HAP-1 (cell line): ENCODE data around the gene GPNMB.
"Not testable (repeated sequence)": the region's sequence is repeated elsewhere in the genome, so short reads cannot be mapped to it uniquely, and the experiment has no call there.

Source experiments
- DNase-seq, 2 experiments: peaks; one replicate each; pipeline ENCODE4 v3.0.0-alpha.2; 2016 to 2020; ENCODE audit warnings: low spot score in 2 of 2
- H3K27me3 ChIP-seq: fragments of 250-450 bp; sonication (Bioruptor Pico); 2 replicates; pipeline ENCODE4 v1.5.1; 2020; ENCODE audit warnings: low read depth, mild to moderate bottlenecking, moderate library complexity
- H3K36me3 ChIP-seq: fragments of 250-450 bp; sonication (Bioruptor Pico); replicated peaks from 2 replicates; pipeline ENCODE4 v1.5.1; 2020; ENCODE audit warnings: mild to moderate bottlenecking
- H3K4me1 ChIP-seq: fragments of 250-450 bp; sonication (Bioruptor Pico); 2 replicates; pipeline ENCODE4 v1.5.1; 2020; ENCODE audit warnings: mild to moderate bottlenecking
- H3K4me3 ChIP-seq: fragments of 250-450 bp; sonication (Bioruptor Pico); 2 replicates; pipeline ENCODE4 v1.5.1; 2020; ENCODE audit warnings: mild to moderate bottlenecking, moderate library complexity
- H3K9me3 ChIP-seq: fragments of 250-450 bp; sonication (Bioruptor Pico); 2 replicates; pipeline ENCODE4 v1.5.1; 2020; ENCODE audit warnings: mild to moderate bottlenecking, moderate library complexity
- in situ Hi-C: fragments of 300-500 bp; cut with MboI; formaldehyde crosslinking; loops from 3 replicates; pipeline ENCODE4 v1.14.3; 2020; ENCODE audit warnings: low sequenced_read_pairs, inconsistent platforms, mixed read lengths

Gene GPNMB

GRCh38 chr7:23291957-23292560 lies 45.5 kb downstream of the GPNMB start:
- DNase-seq: no peak
- Histone ChIP-seq H3K4me1 (peaks cover 16% of the 10 kb centered on the region), H3K9me3 (no peaks in the 10 kb centered on the region), H3K27me3 (no peaks in the 10 kb centered on the region), H3K4me3 (no peak overlapping the region), H3K36me3 (no peaks in the 10 kb centered on the region)
- in situ Hi-C loops: no loop called here

GRCh38 chr7:23292623-23293022 lies 46.0 kb downstream of the GPNMB start:
- Histone ChIP-seq H3K27me3 (no peaks in the 10 kb centered on the region), H3K36me3 (no peaks in the 10 kb centered on the region), H3K4me3 (no peak overlapping the region), H3K9me3 (no peaks in the 10 kb centered on the region), H3K4me1 (peaks cover 16% of the 10 kb centered on the region)
- no peak for DNase-seq
- in situ Hi-C loops: no loop called here

DNA sequence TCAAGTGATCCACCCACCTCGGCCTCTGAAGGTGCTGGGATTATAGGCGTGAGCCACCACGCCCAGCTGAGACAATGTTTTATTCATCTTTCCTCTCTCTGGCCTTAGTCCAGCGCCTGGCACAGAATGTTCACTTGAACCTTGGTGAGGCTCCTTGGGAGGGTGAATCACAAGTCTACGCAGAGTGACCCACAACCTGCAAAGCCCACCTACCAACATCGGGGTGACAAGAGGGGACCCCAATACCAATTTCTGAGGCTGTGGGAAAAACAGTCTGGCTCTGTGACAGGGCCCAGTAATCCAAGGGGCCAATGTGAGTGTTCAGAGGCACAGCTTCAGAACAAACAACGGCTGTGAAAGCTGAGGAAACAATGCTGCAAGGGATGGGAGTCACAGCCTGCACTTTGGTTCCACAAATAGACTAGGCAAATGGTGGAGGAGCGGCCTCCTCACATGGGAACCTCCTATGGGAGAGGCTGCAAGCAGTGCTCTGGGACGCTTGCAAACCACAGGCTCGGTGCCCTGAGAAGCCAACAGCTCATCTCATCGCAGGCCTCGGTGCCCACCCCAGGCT lies 47.0 kb downstream of the GPNMB start:
- peaks cover 16% of the 10 kb centered on the region for H3K4me1 ChIP-seq
- H3K27me3 ChIP-seq: no peaks in the 10 kb centered on the region
- no peak overlapping the region for H3K4me3 ChIP-seq
- no peaks in the 10 kb centered on the region for H3K36me3 ChIP-seq
- DNase-seq: no peak
- H3K9me3 ChIP-seq: no peaks in the 10 kb centered on the region
- in situ Hi-C loops: no loop called here

GRCh38 chr7:23294549-23295400 lies 48.2 kb downstream of the GPNMB start:
- peaks cover 20% of the 10 kb centered on the region for H3K4me1 ChIP-seq
- in situ Hi-C loops: no loop called here
- no peaks in the 10 kb centered on the region for H3K36me3 ChIP-seq
- H3K9me3 ChIP-seq: no peaks in the 10 kb centered on the region
- H3K27me3 ChIP-seq: no peaks in the 10 kb centered on the region
- DNase-seq: no peak
- H3K4me3 ChIP-seq: no peak overlapping the region

- H3K9me3 ChIP-seq: no peaks in the 10 kb centered on the region
- no peak overlapping the region for H3K4me3 ChIP-seq
- H3K27me3 ChIP-seq: no peaks in the 10 kb centered on the region
- no peaks in the 10 kb centered on the region for H3K36me3 ChIP-seq
- H3K4me1 ChIP-seq: peaks cover 20% of the 10 kb centered on the region
- DNase-seq: no peak
- in situ Hi-C loops: no loop called here
Observed at GRCh38 chr7:23295401-23295697, 48.8 kb downstream of the GPNMB start.

GRCh38 chr7:23298141-23298881 lies 51.7 kb downstream of the GPNMB start:
- H3K27me3 ChIP-seq: no peaks in the 10 kb centered on the region
- in situ Hi-C loops: no loop called here
- peaks cover 11% of the 10 kb centered on the region for H3K36me3 ChIP-seq
- peak; percentile 25 to 41 for DNase-seq
- H3K4me1 ChIP-seq: peaks cover 20% of the 10 kb centered on the region
- H3K4me3 ChIP-seq: peak overlapping the region; percentile 94
- H3K9me3 ChIP-seq: no peaks in the 10 kb centered on the region

DNA sequence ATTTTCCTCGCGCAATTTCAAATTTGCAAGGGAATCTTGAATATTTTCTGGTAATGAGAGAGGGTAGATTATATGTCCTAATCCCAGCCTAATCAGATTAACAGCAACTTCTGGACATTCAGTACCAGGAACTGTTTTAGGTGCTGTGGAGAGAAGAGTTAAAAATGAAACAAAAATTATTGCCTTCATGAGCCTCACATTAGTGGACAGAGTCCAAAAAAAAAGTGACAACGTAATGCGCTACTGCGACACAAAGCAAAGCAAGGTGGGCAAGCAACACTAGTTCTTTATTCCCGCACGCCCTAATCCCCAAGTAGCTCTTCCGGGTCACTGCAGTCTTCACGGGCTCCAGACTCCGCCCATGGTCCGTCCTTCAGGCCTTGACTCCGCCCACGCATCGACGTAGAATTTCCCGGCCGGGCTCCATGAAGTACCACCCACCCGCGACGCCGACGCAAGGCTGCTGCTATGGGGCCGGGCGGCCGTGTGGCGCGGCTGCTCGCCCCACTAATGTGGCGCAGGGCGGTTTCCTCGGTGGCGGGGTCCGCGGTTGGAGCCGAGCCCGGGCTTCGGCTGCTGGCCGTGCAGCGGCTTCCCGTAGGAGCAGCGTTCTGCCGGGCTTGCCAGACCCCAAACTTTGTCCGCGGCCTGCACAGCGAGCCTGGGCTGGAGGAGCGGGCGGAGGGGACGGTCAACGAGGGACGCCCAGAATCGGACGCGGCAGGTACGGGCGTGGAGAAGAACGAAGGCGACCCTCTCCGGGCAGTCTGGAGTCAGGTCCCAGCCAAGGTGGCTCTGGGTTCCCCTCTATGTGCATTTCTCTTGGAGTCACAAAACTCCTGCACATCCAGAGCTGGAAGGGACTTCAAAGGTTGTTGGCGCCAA lies 52.6 kb downstream of the GPNMB start, which contains the start of gene MALSU1:
TSS of gene MALSU1 (plus strand) at position 455 of the 885 bp plus-strand sequence. CDS start at position 469, 14 bp downstream.
- in situ Hi-C loops: no loop called here
- peak; percentile 94 to 98 for DNase-seq
- H3K9me3 ChIP-seq: no peaks in the 10 kb centered on the region

GRCh38 chr7:23299770-23300300 lies 53.3 kb downstream of the GPNMB start:
- Histone ChIP-seq H3K27me3 (no peaks in the 10 kb centered on the region), H3K4me3 (peak overlapping the region; percentile 94), H3K4me1 (peaks cover 12% of the 10 kb centered on the region), H3K9me3 (no peaks in the 10 kb centered on the region), H3K36me3 (peaks cover 17% of the 10 kb centered on the region)
- no peak for DNase-seq
- in situ Hi-C loops: no loop called here

More for the DNA sequence above, 52.6 kb downstream of the GPNMB start, which contains the start of gene MALSU1:
- peak within 1 kb of the TSS; percentile 94 for H3K4me3 ChIP-seq
- peaks cover 19% of the 10 kb centered on the region for H3K4me1 ChIP-seq
- peaks cover 12% of the 10 kb centered on the region for H3K36me3 ChIP-seq
- H3K27me3 ChIP-seq: no peaks in the 10 kb centered on the region

DNA sequence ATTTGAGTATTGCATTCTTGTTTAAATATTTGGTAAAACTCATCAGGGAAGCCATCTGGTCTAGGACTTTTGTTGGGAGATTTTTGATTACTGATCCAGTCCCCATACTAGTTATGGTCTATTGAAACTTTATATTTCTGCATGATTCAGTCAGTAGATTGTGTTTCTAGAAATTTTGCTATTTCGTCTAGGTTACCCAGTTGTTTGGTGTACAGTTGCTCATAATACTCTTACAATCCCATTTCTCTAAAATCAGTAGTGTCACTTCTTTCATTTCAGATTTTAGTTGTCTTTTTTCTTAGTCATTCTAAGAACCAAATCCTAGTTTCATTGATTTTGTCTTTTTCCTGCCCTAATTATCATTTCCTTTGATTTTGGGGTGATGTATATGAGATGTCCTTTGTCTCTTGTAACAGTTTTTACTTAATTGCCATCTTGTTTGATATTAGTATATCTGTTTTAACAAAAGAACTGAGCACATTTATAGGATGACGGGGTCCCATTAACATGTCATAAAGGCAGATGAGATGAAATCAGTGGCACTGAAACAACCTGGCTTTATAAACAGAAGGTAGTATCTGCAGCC lies 60.5 kb downstream of the GPNMB start:
- Histone ChIP-seq H3K4me1 (peaks cover 8% of the 10 kb centered on the region; the same call in 1 of the 2 replicates), H3K9me3 (no peaks in the 10 kb centered on the region), H3K27me3 (no peaks in the 10 kb centered on the region), H3K36me3 (peaks cover 68% of the 10 kb centered on the region), H3K4me3 (no peak overlapping the region)
- in situ Hi-C loops: no loop called here
- no peak for DNase-seq

GRCh38 chr7:23308754-23309153 lies 62.2 kb downstream of the GPNMB start:
- Histone ChIP-seq H3K27me3 (no peaks in the 10 kb centered on the region), H3K4me3 (no peak overlapping the region), H3K9me3 (no peaks in the 10 kb centered on the region), H3K4me1 (peaks cover 8% of the 10 kb centered on the region; the same call in 1 of the 2 replicates), H3K36me3 (peaks cover 82% of the 10 kb centered on the region)
- in situ Hi-C loops: no loop called here
- DNase-seq: no peak

DNA sequence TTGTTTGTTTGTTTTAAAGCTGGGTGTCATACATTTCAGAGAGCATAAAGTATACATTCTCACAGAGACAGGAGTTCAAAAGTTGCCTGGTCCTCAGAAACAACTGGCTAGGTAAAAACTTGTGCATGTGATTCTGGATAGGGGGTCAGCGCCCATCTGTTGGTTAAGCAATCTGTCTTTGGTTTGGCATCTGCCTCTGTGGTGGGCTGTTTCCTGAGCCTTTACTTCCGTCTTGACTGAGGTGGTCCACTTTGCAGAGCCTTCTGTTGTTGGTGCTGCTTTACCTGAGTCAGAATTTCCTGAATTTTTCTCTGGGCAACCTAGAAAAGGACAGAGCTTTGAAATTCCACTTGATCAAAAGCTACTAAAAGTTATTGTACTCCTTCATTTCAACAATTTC lies 65.6 kb downstream of the GPNMB start:
- peaks cover 88% of the 10 kb centered on the region for H3K36me3 ChIP-seq
- H3K27me3 ChIP-seq, H3K4me1 ChIP-seq, H3K9me3 ChIP-seq, DNase-seq, in situ Hi-C loops, H3K4me3 ChIP-seq: not testable (repeated sequence)

DNA sequence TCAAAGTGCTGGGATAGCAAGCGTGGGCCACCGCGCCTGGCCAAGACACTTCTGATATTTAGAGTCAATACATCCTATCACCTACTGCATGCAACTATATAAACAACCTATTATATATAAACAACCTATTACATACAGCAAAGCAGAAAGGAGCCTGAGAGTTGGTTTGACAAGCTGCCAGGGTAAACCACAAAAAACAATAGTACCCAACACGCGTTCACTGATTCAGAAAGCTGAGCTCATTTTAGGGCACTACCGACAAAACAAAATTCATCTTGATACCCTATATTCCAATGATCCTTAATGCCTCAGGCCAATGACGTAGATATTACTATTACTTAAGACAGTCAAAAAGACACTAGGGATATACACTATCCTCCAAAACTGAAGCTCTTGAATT lies 68.8 kb downstream of the GPNMB start:
- Histone ChIP-seq H3K4me1 (no peaks in the 10 kb centered on the region), H3K27me3 (no peaks in the 10 kb centered on the region), H3K9me3 (no peaks in the 10 kb centered on the region), H3K4me3 (no peak overlapping the region), H3K36me3 (peaks cover 88% of the 10 kb centered on the region)
- in situ Hi-C loops: no loop called here
- no peak for DNase-seq
